Common myeloid progenitor, CD34-positive (primary cell): ENCODE data around the gene ARG2. TPM values are rescaled to one million over a fixed set of nuclear protein-coding genes. Genes with fewer than 3 reads are reported as not detected.

Source experiments
- CTCF ChIA-PET: fragments of 350-600 bp; sonication (Branson Sonifier 250); formaldehyde crosslinking; loops from one replicate; lab custom pipeline; 2021; ENCODE audit warnings: antibody characterized with exemption; lab: Charles Lee
- POLR2A ChIA-PET: fragments of 350-600 bp; sonication (Branson Sonifier 250); formaldehyde crosslinking; loops from one replicate; lab custom pipeline; 2021; ENCODE audit warnings: antibody characterized with exemption; lab: Charles Lee
- DNase-seq, 3 donors: peaks; one replicate each; pipeline versions ENCODE4 v3.0.0 to v3.0.0-alpha.2; 2013
- H3K27ac ChIP-seq, 2 experiments: 1 replicate in 1 of 2; 2 replicates in 1 of 2; pipeline ENCODE4 v1.7.0; 2013; ENCODE audit warnings: inconsistent platforms in 2 of 2, low read length in 2 of 2, mild to moderate bottlenecking in 2 of 2, low read depth in 1 of 2, moderate library complexity in 1 of 2; ENCODE audit not compliant: severe bottlenecking in 2 of 2, insufficient read depth in 1 of 2, poor library complexity in 1 of 2
- H3K27me3 ChIP-seq, 5 experiments: replicated peaks in 2 of 5; 1 replicate in 3 of 5; 2 replicates in 2 of 5; pipeline versions ENCODE4 v1.6.1 to v1.7.0; 2013; ENCODE audit warnings: low read length in 4 of 5, mild to moderate bottlenecking in 2 of 5, moderate library complexity in 2 of 5, inconsistent platforms in 1 of 5; ENCODE audit not compliant: insufficient read depth in 5 of 5, control insufficient read depth in 4 of 5
- H3K36me3 ChIP-seq, 4 experiments: 1 replicate in 2 of 4; 2 replicates in 2 of 4; pipeline versions ENCODE4 v1.6.1 to v1.7.0; 2013; ENCODE audit warnings: low read length in 3 of 4, control low read depth in 1 of 4, mild to moderate bottlenecking in 1 of 4; ENCODE audit not compliant: control insufficient read depth in 4 of 4, insufficient read depth in 4 of 4
- H3K4me1 ChIP-seq, 4 experiments: 1 replicate in 3 of 4; 2 replicates in 1 of 4; pipeline versions ENCODE4 v1.6.1 to v1.7.1; 2013; ENCODE audit warnings: low read length in 3 of 4, mild to moderate bottlenecking in 3 of 4, control low read depth in 1 of 4, inconsistent platforms in 1 of 4, moderate library complexity in 1 of 4; ENCODE audit not compliant: control insufficient read depth in 4 of 4, insufficient read depth in 4 of 4; ENCODE audit errors: control extremely low read depth in 1 of 4
- H3K4me3 ChIP-seq, 7 experiments: 1 replicate in 4 of 7; 2 replicates in 3 of 7; pipeline versions ENCODE4 v1.5.1 to v1.7.0; 2013; ENCODE audit warnings: mild to moderate bottlenecking in 7 of 7, low read length in 6 of 7, moderate library complexity in 6 of 7, inconsistent platforms in 2 of 7, low read depth in 2 of 7, control low read depth in 1 of 7; ENCODE audit not compliant: insufficient read depth in 4 of 7, control insufficient read depth in 1 of 7; ENCODE audit errors: extremely low read depth in 1 of 7
- H3K9me3 ChIP-seq, 5 experiments: 1 replicate in 4 of 5; 2 replicates in 1 of 5; pipeline versions ENCODE4 v1.6.1 to v1.7.1; 2013; ENCODE audit warnings: low read length in 4 of 5, mild to moderate bottlenecking in 2 of 5, inconsistent platforms in 1 of 5, low read depth in 1 of 5, moderate library complexity in 1 of 5; ENCODE audit not compliant: control insufficient read depth in 4 of 5, insufficient read depth in 2 of 5; ENCODE audit errors: control extremely low read depth in 1 of 5
- WGBS: methylation state at CpG from one replicate; pipeline ENCODE4 v1.1.5; 2013; ENCODE audit not compliant: insufficient coverage; 5-methylcytosine and 5-hydroxymethylcytosine counted together
- polyA plus RNA-seq: library from polyadenylated mRNA; unstranded; fragments of 120-200 nt; gene quantifications from one replicate; pipeline ENCODE4 v1.2.1, GENCODE V29; 2013

ARG2 gene
- 14.7 TPM for polyA plus RNA-seq

DNA sequence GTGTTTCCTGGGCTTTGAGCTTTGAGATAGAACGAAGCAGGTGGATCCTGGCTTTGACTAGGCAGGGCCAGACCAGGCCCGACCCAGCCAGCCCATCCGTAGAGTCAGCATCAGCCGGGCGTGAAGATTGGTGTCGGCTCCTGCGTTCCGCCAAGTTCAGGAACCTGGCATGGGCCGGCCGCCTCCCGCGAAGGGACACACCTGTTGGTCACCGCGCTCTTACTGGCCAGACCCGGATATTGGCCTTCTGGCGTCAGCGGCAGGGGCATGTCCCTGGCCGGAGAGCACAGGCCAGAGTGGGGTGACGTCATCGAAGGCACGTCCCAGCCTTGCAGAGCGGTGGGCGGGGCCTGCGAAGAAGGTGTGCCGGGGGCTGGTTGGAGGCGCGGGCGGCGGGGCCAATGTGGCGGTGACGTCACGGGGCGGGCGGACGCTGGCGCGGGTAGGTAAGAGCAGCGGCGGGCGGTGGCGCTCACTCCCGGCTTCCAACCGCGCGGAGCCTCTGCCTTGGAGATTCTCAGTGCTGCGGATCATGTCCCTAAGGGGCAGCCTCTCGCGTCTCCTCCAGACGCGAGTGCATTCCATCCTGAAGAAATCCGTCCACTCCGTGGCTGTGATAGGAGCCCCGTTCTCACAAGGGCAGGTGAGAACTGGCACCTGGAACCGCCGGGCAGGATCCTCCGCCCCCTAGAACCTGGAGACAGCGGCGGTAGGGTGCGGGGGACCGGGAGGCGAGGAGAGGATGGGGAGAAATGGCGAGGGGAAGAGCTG lies at the start of gene ARG2:
Gene ARG2, plus strand, starts transcription at position 475 of the 771 bp plus-strand sequence. Its CDS starts 58 bp downstream, at position 533.
- H3K4me3 ChIP-seq, result peak within 1 kb of the TSS; percentile 60 to 91 (median 79)
- H3K36me3 ChIP-seq, result peaks cover 0 to 2% (median 0%) of the 10 kb centered on the region in 4 experiments
- POLR2A ChIA-PET, result interaction anchor here (1.2 kb wide), 1 partner anchor 20 kb away, joined by 8 read pairs; the partner anchor contains the start of gene PIGH
- H3K9me3 ChIP-seq, result no peaks in the 10 kb centered on the region
- peak; percentile 92 to 95 (median 94) for DNase-seq
- 0% methylated on average over 52 of the region's 62 CpGs for WGBS
- peaks cover 16 to 36% (median 26%) of the 10 kb centered on the region in 4 experiments for H3K4me1 ChIP-seq
- CTCF ChIA-PET, result interaction anchor here (0.7 to 4.8 kb wide), 25 partner anchors 8 to 108 kb away, joined by 3 to 49 read pairs (median 5); partner anchors contain the start of gene RDH12
- peaks cover 0 to 6% (median 2%) of the 10 kb centered on the region in 5 experiments for H3K27me3 ChIP-seq
- peak within 1 kb of the TSS; percentile 78 to 91 for H3K27ac ChIP-seq

DNA sequence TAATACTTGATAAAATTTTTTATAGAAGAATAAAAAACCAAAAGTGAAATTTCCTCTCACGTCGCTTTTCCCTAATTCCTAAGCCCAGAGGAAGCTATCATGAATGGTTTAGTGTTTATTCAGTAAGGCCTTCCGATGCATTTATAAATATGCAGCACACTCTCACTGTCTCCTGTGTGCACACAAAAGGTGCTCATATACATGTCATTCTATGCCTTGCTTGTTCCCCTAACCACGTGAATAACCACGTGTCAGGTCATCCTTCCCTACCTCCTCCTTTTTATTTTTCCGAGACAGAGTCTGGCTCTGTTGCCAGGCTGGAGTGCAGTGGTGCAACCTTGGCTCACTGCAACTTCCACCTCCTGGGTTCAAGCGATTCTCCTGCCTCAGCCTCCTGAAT lies 49.3 kb upstream of the ARG2 start:
- ChIA-PET POLR2A (no interaction called here), CTCF (interaction anchor here (0.9 to 13.1 kb wide), 15 partner anchors 8 to 150 kb away, joined by 3 to 238 read pairs (median 11); partner anchors contain the start of gene PLEKHH1)
- Histone ChIP-seq H3K4me3 (no peak overlapping the region), H3K27ac (no peak overlapping the region), H3K27me3 (peaks cover 0 to 5% (median 0%) of the 10 kb centered on the region in 5 experiments), H3K4me1 (no peaks in the 10 kb centered on the region), H3K36me3 (no peaks in the 10 kb centered on the region), H3K9me3 (no peaks in the 10 kb centered on the region)
- 83% methylated on average over 3 of the region's 7 CpGs for WGBS
- DNase-seq, result no peak

DNA sequence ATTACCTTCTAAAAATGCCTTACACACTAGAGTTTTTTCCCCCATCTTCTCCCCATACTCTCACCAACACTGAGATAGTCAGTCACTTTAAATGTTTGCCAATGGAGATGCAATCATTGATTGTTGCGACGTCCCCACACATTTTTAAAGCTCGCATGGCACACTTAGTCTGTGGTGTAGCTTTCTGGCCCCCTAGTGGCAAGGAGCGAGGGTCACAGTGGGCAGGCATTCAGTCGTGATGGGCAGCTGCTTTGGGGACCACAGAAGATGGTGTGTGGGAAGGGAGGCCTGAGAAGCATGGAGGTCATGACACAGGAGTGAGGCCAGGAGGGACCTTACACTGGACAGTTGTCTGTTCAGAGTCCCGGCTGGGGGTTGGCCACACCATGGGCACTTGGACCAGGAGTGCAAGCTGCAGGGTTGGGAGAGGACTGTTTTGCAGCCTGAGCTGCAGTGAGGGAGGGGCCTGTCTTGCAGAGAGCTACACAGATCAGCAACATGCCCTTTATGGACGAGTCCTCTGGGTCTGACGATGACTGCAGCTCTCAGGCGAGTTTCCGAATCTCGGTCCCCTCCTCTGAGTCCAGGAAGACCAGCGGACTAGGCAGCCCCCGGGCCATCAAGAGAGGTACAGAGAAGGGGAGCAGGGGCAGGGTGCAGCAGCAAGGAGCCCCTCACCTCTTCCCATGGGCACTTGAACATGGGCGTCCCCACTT lies 48.3 kb upstream of the ARG2 start:
- ChIA-PET POLR2A (interaction anchor here (0.7 to 1.0 kb wide), 2 partner anchors 95 to 144 kb away, joined by 3 read pairs; no protein-coding TSS in a partner anchor), CTCF (interaction anchor here (0.6 to 13.1 kb wide), 29 partner anchors 9 to 1261 kb away, joined by 3 to 238 read pairs (median 6); partner anchors contain the start of genes PIGH and PLEKHH1)
- 57% methylated on average over 10 of the region's 14 CpGs for WGBS
- Histone ChIP-seq H3K27me3 (peaks cover 0 to 5% (median 0%) of the 10 kb centered on the region in 5 experiments), H3K4me3 (no peak overlapping the region), H3K27ac (no peak overlapping the region), H3K36me3 (no peaks in the 10 kb centered on the region), H3K9me3 (no peaks in the 10 kb centered on the region), H3K4me1 (no peaks in the 10 kb centered on the region)
- DNase-seq, result peak; percentile 65 to 76 (median 69)

DNA sequence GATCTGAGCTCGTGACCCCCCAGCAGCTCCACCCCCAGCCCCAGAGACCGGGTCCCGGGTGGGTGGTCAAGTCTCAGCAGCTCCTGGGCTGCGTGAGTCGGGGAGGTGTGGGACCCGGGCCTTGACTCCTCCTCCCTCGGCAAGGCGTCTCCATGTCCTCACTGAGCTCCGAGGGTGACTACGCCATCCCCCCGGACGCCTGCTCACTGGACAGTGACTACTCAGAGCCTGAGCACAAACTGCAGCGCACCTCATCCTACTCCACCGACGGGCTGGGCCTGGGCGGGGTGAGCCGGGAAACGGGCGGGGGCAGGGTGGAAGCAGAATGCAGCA lies 47.8 kb upstream of the ARG2 start:
- ChIA-PET CTCF (interaction anchor here (0.6 to 13.1 kb wide), 24 partner anchors 10 to 1261 kb away, joined by 3 to 238 read pairs (median 7); partner anchors contain the start of gene PLEKHH1), POLR2A (no interaction called here)

DNA sequence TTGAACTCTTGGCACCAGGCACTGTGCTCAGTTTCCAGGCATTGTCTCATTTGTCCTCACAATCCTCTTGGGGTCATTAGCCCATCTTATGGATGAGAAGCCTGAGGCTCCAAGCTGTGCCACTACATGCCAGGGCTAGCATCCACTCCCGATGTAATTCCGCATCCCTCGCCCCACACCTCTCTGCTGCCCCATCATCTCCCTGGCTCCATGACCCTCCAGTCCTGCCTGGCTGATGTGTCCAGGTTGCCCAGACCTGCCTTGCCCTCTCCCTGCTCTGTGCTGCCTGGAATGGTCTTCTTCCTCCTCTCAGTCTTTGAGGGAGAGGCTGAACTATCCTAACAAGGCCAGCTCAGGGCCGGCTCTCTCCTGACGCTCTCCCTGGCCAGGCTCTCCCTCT lies 47.1 kb upstream of the ARG2 start:
- WGBS, result 96% methylated on average over 4 of the region's 5 CpGs
- DNase-seq, result no peak
- H3K9me3 ChIP-seq, result no peaks in the 10 kb centered on the region
- ChIA-PET CTCF (interaction anchor here (0.8 to 13.1 kb wide), 14 partner anchors 10 to 156 kb away, joined by 3 to 238 read pairs (median 12); partner anchors contain the start of gene PLEKHH1), POLR2A (no interaction called here)
- no peaks in the 10 kb centered on the region for H3K36me3 ChIP-seq
- H3K27me3 ChIP-seq, result peaks cover 0 to 7% (median 0%) of the 10 kb centered on the region in 5 experiments
- no peak overlapping the region for H3K4me3 ChIP-seq
- no peaks in the 10 kb centered on the region for H3K4me1 ChIP-seq
- no peak overlapping the region for H3K27ac ChIP-seq

More for the DNA sequence above, 47.8 kb upstream of the ARG2 start:
- Histone ChIP-seq H3K27me3 (peaks cover 0 to 5% (median 0%) of the 10 kb centered on the region in 5 experiments), H3K4me1 (no peaks in the 10 kb centered on the region), H3K4me3 (no peak overlapping the region), H3K36me3 (no peaks in the 10 kb centered on the region), H3K27ac (no peak overlapping the region), H3K9me3 (no peaks in the 10 kb centered on the region)
- 91% methylated on average over 19 of the region's 19 CpGs for WGBS
- DNase-seq, result no peak

DNA sequence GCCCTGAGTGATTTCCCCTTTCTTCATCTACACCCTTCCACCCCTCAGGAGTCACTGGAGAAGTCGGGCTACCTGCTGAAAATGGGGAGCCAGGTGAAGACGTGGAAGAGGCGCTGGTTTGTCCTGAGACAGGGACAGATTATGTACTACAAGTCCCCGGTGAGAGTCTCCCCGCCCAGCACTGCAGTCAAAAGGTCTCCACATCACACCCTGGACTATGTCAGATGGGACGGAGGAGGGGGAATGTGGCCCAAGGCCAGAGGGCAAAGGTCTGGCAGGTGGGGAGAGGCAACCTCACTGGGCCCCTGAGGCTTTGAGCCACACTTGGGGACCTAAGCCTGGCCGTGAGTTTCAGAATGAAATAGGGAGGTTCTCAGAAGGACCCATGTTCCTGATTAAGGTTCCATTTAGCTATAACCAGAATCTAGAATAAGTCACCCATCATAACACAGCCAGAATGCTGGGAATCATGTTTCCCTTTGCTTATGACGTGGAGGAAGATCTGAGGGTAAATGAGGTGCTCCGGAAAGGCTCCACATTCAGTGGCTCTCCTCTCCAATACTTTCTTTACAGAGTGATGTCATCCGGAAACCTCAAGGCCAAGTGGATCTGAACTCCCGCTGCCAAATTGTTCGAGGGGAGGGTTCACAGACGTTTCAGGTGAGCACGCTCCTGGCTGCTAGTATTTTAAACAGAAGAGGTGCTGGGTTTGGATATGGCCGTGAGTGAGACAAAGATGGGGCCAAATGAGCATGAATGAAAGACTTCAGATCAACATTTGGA lies 46.3 kb upstream of the ARG2 start:
- ChIA-PET CTCF (interaction anchor here (1.2 to 13.1 kb wide), 7 partner anchors 9 to 145 kb away, joined by 3 to 238 read pairs (median 78); no protein-coding TSS in a partner anchor), POLR2A (no interaction called here)
- no peaks in the 10 kb centered on the region for H3K36me3 ChIP-seq
- DNase-seq, result no peak
- peaks cover 0 to 6% (median 0%) of the 10 kb centered on the region in 5 experiments for H3K27me3 ChIP-seq
- no peaks in the 10 kb centered on the region for H3K4me1 ChIP-seq
- H3K27ac ChIP-seq, result no peak overlapping the region
- WGBS, result 97% methylated on average over 10 of the region's 15 CpGs
- no peak overlapping the region for H3K4me3 ChIP-seq
- no peaks in the 10 kb centered on the region for H3K9me3 ChIP-seq
